NCI-H1436 (cell line): ENCODE results near the gene GAGE12C.
"Not testable (repeated sequence)": the region's sequence is repeated elsewhere in the genome, so short reads cannot be mapped to it uniquely, and the experiment has no call there.

Source experiments
- DNase-seq: peaks from one replicate; lab custom pipeline; 2025; lab: John Stamatoyannopoulos, UW

Gene GAGE12C

GRCh38 chrX:49531877-49532276 lies at the start of gene GAGE12C:
Gene GAGE12C (plus strand): TSS chrX:49532177. CDS start chrX:49533332, 1,155 bp downstream.
- DNase-seq: not testable (repeated sequence)

DNA sequence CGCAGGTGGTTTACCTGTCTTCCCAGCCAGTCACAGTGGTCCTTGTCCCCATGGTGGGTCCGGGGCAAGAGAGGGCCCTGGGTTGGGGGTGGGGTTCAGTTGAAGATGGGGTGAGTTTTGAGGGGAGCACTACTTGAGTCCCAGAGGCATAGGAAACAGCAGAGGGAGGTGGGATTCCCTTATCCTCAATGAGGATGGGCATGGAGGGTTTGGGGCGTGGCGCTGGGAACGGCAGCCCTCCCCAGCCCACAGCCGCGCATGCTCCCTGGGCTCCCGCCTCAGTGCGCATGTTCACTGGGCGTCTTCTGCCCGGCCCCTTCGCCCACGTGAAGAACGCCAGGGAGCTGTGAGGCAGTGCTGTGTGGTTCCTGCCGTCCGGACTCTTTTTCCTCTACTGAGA lies 9.5 kb downstream of the GAGE12C start, which contains the start of gene GAGE12D:
TSS of gene GAGE12D (plus strand) at position 301 of the 400 bp plus-strand sequence. CDS start 1,155 bp downstream, outside the sequence.
- not testable (repeated sequence) for DNase-seq

- DNase-seq: not testable (repeated sequence)
Measured at GRCh38 chrX:49550989-49551388, 19.0 kb downstream of the GAGE12C start, which contains the start of gene GAGE12E. Gene GAGE12E (plus strand): TSS chrX:49551289. CDS start chrX:49552444, 1,155 bp downstream.

DNA sequence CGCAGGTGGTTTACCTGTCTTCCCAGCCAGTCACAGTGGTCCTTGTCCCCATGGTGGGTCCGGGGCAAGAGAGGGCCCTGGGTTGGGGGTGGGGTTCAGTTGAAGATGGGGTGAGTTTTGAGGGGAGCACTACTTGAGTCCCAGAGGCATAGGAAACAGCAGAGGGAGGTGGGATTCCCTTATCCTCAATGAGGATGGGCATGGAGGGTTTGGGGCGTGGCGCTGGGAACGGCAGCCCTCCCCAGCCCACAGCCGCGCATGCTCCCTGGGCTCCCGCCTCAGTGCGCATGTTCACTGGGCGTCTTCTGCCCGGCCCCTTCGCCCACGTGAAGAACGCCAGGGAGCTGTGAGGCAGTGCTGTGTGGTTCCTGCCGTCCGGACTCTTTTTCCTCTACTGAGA lies 28.6 kb downstream of the GAGE12C start, which contains the start of gene GAGE12F:
TSS of gene GAGE12F (plus strand) at position 301 of the 400 bp plus-strand sequence. CDS start 1,155 bp downstream, outside the sequence.
- not testable (repeated sequence) for DNase-seq

DNA sequence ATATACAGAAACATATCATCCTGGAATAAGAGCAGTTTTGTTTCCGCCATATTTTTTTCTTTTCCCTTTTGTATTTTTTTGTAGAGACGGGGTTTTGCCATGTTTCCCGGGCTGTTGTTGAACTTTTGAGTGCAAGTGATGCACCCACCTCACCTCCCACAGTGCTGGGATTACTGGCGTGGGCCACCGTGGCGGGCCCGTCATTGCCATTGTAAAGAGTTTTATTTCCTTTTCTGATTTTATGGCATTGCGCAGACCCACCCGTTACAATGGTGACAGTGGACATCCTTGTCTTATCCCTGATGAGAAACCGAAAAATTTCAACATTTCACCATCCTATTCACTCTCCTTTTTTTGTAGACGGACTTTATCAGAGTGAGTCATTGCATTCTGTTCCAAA lies 36.8 kb downstream of the GAGE12C start:
- DNase-seq: not testable (repeated sequence)

GRCh38 chrX:49569152-49569551 lies 37.2 kb downstream of the GAGE12C start:
- not testable (repeated sequence) for DNase-seq

GRCh38 chrX:49570100-49570499 lies 38.1 kb downstream of the GAGE12C start, which contains the start of gene GAGE12G:
Gene GAGE12G (plus strand): TSS chrX:49570400. CDS start chrX:49571555, 1,155 bp downstream.
- not testable (repeated sequence) for DNase-seq

DNA sequence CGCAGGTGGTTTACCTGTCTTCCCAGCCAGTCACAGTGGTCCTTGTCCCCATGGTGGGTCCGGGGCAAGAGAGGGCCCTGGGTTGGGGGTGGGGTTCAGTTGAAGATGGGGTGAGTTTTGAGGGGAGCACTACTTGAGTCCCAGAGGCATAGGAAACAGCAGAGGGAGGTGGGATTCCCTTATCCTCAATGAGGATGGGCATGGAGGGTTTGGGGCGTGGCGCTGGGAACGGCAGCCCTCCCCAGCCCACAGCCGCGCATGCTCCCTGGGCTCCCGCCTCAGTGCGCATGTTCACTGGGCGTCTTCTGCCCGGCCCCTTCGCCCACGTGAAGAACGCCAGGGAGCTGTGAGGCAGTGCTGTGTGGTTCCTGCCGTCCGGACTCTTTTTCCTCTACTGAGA lies 47.7 kb downstream of the GAGE12C start, which contains the start of gene GAGE12H:
TSS of gene GAGE12H (plus strand) at position 301 of the 400 bp plus-strand sequence. CDS start 1,155 bp downstream, outside the sequence.
- DNase-seq: not testable (repeated sequence)
